CD4-positive, alpha-beta T cell (primary cell): ENCODE measurements around the gene HMCN2. TPM values are rescaled to one million over a fixed set of nuclear protein-coding genes. Genes with fewer than 3 reads are reported as not detected.

Experiments
- ATAC-seq: fragments of 200-7000 bp; cut with Tn5 transposase; one replicate; pipeline ENCODE4 v1.10.0; 2022; ENCODE audit warnings: mild to moderate bottlenecking; ENCODE audit not compliant: poor library complexity
- CTCF ChIA-PET: fragments of 350-600 bp; sonication (Branson Sonifier 250); formaldehyde crosslinking; loops from one replicate; lab custom pipeline; 2021; ENCODE audit warnings: antibody characterized with exemption, inconsistent platforms; lab: Charles Lee
- POLR2A ChIA-PET: fragments of 350-600 bp; sonication (Branson Sonifier 250); formaldehyde crosslinking; loops from one replicate; lab custom pipeline; 2021; ENCODE audit warnings: antibody characterized with exemption, inconsistent platforms; lab: Charles Lee
- DNase-seq, 14 experiments: peaks; one replicate each; pipeline ENCODE4 v3.0.0-alpha.2; 2013 to 2020; ENCODE audit warnings: mixed read lengths in 2 of 14
- H3K27ac ChIP-seq, 2 donors: one replicate each; pipeline versions ENCODE4 v1.5.1 to v1.7.0; 2013; ENCODE audit warnings: low read length in 2 of 2, low read depth in 1 of 2, mild to moderate bottlenecking in 1 of 2
- H3K27me3 ChIP-seq, 2 experiments: 1 replicate in 1 of 2; 2 replicates in 1 of 2; pipeline versions ENCODE4 v1.6.1 to v1.7.0; 2013; ENCODE audit warnings: low read length in 2 of 2, control low read depth in 1 of 2, mild to moderate bottlenecking in 1 of 2, moderate library complexity in 1 of 2; ENCODE audit not compliant: insufficient read depth in 2 of 2, control insufficient read depth in 1 of 2
- H3K36me3 ChIP-seq: one replicate; pipeline ENCODE4 v1.6.1; 2013; ENCODE audit warnings: low read length, control low read depth; ENCODE audit not compliant: insufficient read depth
- H3K4me1 ChIP-seq: one replicate; pipeline ENCODE4 v1.6.1; 2013; ENCODE audit warnings: low read length, control low read depth; ENCODE audit not compliant: insufficient read depth
- H3K4me3 ChIP-seq: one replicate; pipeline ENCODE4 v1.5.1; 2013; ENCODE audit warnings: mild to moderate bottlenecking, low read length, moderate library complexity
- H3K9me3 ChIP-seq, 2 experiments: 1 replicate in 1 of 2; 2 replicates in 1 of 2; pipeline versions ENCODE4 v1.6.1 to v1.7.0; 2013; ENCODE audit warnings: low read length in 2 of 2, mild to moderate bottlenecking in 2 of 2, control low read depth in 1 of 2, moderate library complexity in 1 of 2; ENCODE audit not compliant: control insufficient read depth in 1 of 2, insufficient read depth in 1 of 2
- H3K27ac Mint-ChIP-seq: one replicate; pipeline ENCODE4 v1.8.0; 2020; ENCODE audit warnings: mixed read lengths
- H3K27me3 Mint-ChIP-seq: one replicate; pipeline ENCODE4 v1.8.0; 2021; ENCODE audit warnings: mixed read lengths
- H3K36me3 Mint-ChIP-seq: one replicate; pipeline ENCODE4 v1.8.0; 2021; ENCODE audit warnings: low read depth, mixed read lengths
- H3K4me1 Mint-ChIP-seq: one replicate; pipeline ENCODE4 v1.8.0; 2021; ENCODE audit warnings: low read depth, mixed read lengths
- H3K4me3 Mint-ChIP-seq: one replicate; pipeline ENCODE4 v1.8.0; 2020; ENCODE audit warnings: mild to moderate bottlenecking, mixed read lengths
- H3K9me3 Mint-ChIP-seq: one replicate; pipeline ENCODE4 v1.8.0; 2020; ENCODE audit warnings: mixed read lengths
- CTCF ChIP-seq: fragments of 200-600 bp; IDR thresholded peaks from one replicate; pipeline ENCODE4 v1.8.0; 2022; ENCODE audit warnings: antibody characterized with exemption, mild to moderate bottlenecking
- intact Hi-C, 2 experiments: fragments of 100-400 bp; cut with DNase I in 1 of 2; cut with micrococcal nuclease in 1 of 2; formaldehyde crosslinking; loops; one replicate each; pipeline versions ENCODE4 v1.15.1 to v1.9.0; 2023 to 2025; cut with DNase I, micrococcal nuclease
- total RNA-seq, 174 experiments: library from RNA in 2 of 174; stranded (reverse) in 2 of 174; gene quantifications; one replicate each; pipeline ENCODE4 v1.2.3 and lab custom pipeline; 2021 to 2026

Gene HMCN2
- total RNA-seq, 2 experiments from 2014 or later: not detected

GRCh38 chr9:130443456-130443801 is 177.9 kb downstream of the HMCN2 start:
- H3K27ac ChIP-seq: no peak overlapping the region
- H3K27ac Mint-ChIP-seq: no peak overlapping the region
- no peak for DNase-seq
- H3K4me3 ChIP-seq: no peak overlapping the region
- peak overlapping the region; percentile 34 for H3K4me3 Mint-ChIP-seq
- H3K9me3 Mint-ChIP-seq: peaks cover 5% of the 10 kb centered on the region
- H3K36me3 ChIP-seq: no peaks in the 10 kb centered on the region
- ATAC-seq: no peak
- ChIA-PET POLR2A (no interaction called here), CTCF (no interaction called here)
- no peaks in the 10 kb centered on the region for H3K36me3 Mint-ChIP-seq
- H3K27me3 Mint-ChIP-seq: peaks cover 47% of the 10 kb centered on the region
- peaks cover 7% of the 10 kb centered on the region for H3K4me1 ChIP-seq
- intact Hi-C loops: no loop called here
- H3K4me1 Mint-ChIP-seq: no peaks in the 10 kb centered on the region
- peaks cover 30 to 35% of the 10 kb centered on the region in 2 experiments for H3K27me3 ChIP-seq
- no peak for TF ChIP-seq CTCF
- peaks cover 9 to 33% of the 10 kb centered on the region in 2 experiments for H3K9me3 ChIP-seq

- no peak overlapping the region for H3K27ac Mint-ChIP-seq
These were observed 178.4 kb downstream of the HMCN2 start for GRCh38 chr9:130443840-130444492.

GRCh38 chr9:130444565-130445221 is 179.1 kb downstream of the HMCN2 start, which contains the start of gene ASS1:
Gene ASS1, plus strand, starts transcription at chr9:130444961. Its CDS starts 7,268 bp downstream, at chr9:130452229.
- H3K27me3 Mint-ChIP-seq: peaks cover 53% of the 10 kb centered on the region
- Histone ChIP-seq H3K4me3 (peak within 1 kb of the TSS; percentile 34), H3K27ac (no peak within 1 kb of the TSS), H3K27me3 (peaks cover 30% of the 10 kb centered on the region in 2 experiments), H3K36me3 (no peaks in the 10 kb centered on the region), H3K9me3 (peaks cover 9 to 33% of the 10 kb centered on the region in 2 experiments), H3K4me1 (peaks cover 7% of the 10 kb centered on the region)
- intact Hi-C loops: no loop called here
- TF ChIP-seq CTCF: no peak
- ATAC-seq (peak; percentile 72), DNase-seq (peak in 13 of 14 experiments; percentile 11 to 57 (median 37))
- H3K27ac Mint-ChIP-seq: no peak within 1 kb of the TSS
- ChIA-PET CTCF (no interaction called here), POLR2A (no interaction called here)
- peak within 1 kb of the TSS; percentile 49 for H3K4me3 Mint-ChIP-seq
- no peaks in the 10 kb centered on the region for H3K36me3 Mint-ChIP-seq
- no peaks in the 10 kb centered on the region for H3K4me1 Mint-ChIP-seq
- H3K9me3 Mint-ChIP-seq: peaks cover 3% of the 10 kb centered on the region

More at GRCh38 chr9:130443840-130444492, 178.4 kb downstream of the HMCN2 start:
- H3K4me1 ChIP-seq: peaks cover 7% of the 10 kb centered on the region
- peaks cover 5% of the 10 kb centered on the region for H3K9me3 Mint-ChIP-seq
- ChIA-PET CTCF (no interaction called here), POLR2A (no interaction called here)
- intact Hi-C loops: no loop called here
- TF ChIP-seq CTCF: no peak
- no peaks in the 10 kb centered on the region for H3K4me1 Mint-ChIP-seq
- H3K9me3 ChIP-seq: peaks cover 9 to 33% of the 10 kb centered on the region in 2 experiments
- no peak for DNase-seq
- no peak overlapping the region for H3K4me3 ChIP-seq
- peaks cover 51% of the 10 kb centered on the region for H3K27me3 Mint-ChIP-seq
- H3K4me3 Mint-ChIP-seq: peak overlapping the region; percentile 34
- no peak for ATAC-seq
- no peak overlapping the region for H3K27ac ChIP-seq
- H3K36me3 ChIP-seq: no peaks in the 10 kb centered on the region
- no peaks in the 10 kb centered on the region for H3K36me3 Mint-ChIP-seq
- peaks cover 27 to 30% of the 10 kb centered on the region in 2 experiments for H3K27me3 ChIP-seq
